Adrenal gland (tissue), 5 donors: ENCODE data around the gene LRP8.

Experiments
- CTCF ChIP-seq, 6 experiments: fragments of 450-650 bp in 4 of 6; fragments of 200-600 bp in 2 of 6; sonication (generic) in 1 of 6; IDR thresholded peaks; 1 replicate in 5 of 6; 2 replicates in 1 of 6; pipeline versions ENCODE4 v1.5.1 to v1.8.0; 2016 to 2021; ENCODE audit warnings: antibody characterized with exemption in 6 of 6, mild to moderate bottlenecking in 2 of 6, moderate library complexity in 1 of 6
- POLR2A ChIP-seq, 2 donors: fragments of 450-650 bp; IDR thresholded peaks; one replicate each; pipeline ENCODE4 v1.6.1; 2017; ENCODE audit warnings: antibody characterized with exemption in 2 of 2, mild to moderate bottlenecking in 2 of 2, moderate library complexity in 1 of 2
- donor health status: DM: no; HTN: no; CAD: no.

GRCh38 chr1:53254011-53254640 is 73.7 kb downstream of the LRP8 start:
- no peak for TF ChIP-seq CTCF (IDR thresholded peaks at IDR 0.05)
- TF ChIP-seq POLR2A (IDR thresholded peaks at IDR 0.05), result no peak
